ENCODE measurements around the gene ICA1L.
A peak's percentile ranks its signal among the peaks of the same experiment; 100 is the strongest.
"Not testable (repeated sequence)": the region's sequence is repeated elsewhere in the genome, so short reads cannot be mapped to it uniquely, and the experiment has no call there.

ICA1L gene

GRCh38 chr2:202909394-202910192 lies 38.0 kb upstream of the ICA1L start:
- peak overlapping the region; percentile 98 for H3K4me3 ChIP-seq (ENCODE audit: low read depth, low read length)
- DNase-seq (ENCODE audit: low read depth): no peak
- no peak for TF ChIP-seq CTCF (IDR thresholded peaks at IDR 0.05; ENCODE audit: insufficient read depth, low read depth, low read length, missing control alignments)

- no peak overlapping the region for H3K4me3 ChIP-seq (ENCODE audit: low read depth, low read length)
- TF ChIP-seq CTCF (IDR thresholded peaks at IDR 0.05; ENCODE audit: insufficient read depth, low read depth, low read length, missing control alignments): no peak
- no peak for DNase-seq (ENCODE audit: low read depth)
Measured at GRCh38 chr2:202908186-202908585, 36.6 kb upstream of the ICA1L start.

- H3K4me3 ChIP-seq (ENCODE audit: low read depth, low read length); DNase-seq (ENCODE audit: low read depth): not testable (repeated sequence)
Measured at GRCh38 chr2:202905507-202905906, 33.9 kb upstream of the ICA1L start.

- no peak for TF ChIP-seq CTCF (IDR thresholded peaks at IDR 0.05; ENCODE audit: insufficient read depth, low read depth, low read length, missing control alignments)
- no peak overlapping the region for H3K4me3 ChIP-seq (ENCODE audit: low read depth, low read length)
- no peak for DNase-seq (ENCODE audit: low read depth)
Measured at GRCh38 chr2:202885190-202885589, 13.6 kb upstream of the ICA1L start.

GRCh38 chr2:202883987-202884675 lies 12.6 kb upstream of the ICA1L start:
- DNase-seq (ENCODE audit: low read depth): no peak
- H3K4me3 ChIP-seq (ENCODE audit: low read depth, low read length): no peak overlapping the region
- no peak for TF ChIP-seq CTCF (IDR thresholded peaks at IDR 0.05; ENCODE audit: insufficient read depth, low read depth, low read length, missing control alignments)

- no peak overlapping the region for H3K4me3 ChIP-seq (ENCODE audit: low read depth, low read length)
- no peak for DNase-seq (ENCODE audit: low read depth)
- TF ChIP-seq CTCF (IDR thresholded peaks at IDR 0.05; ENCODE audit: insufficient read depth, low read depth, low read length, missing control alignments): no peak
Measured at GRCh38 chr2:202881570-202881969, 10.0 kb upstream of the ICA1L start.

GRCh38 chr2:202877699-202878098 lies 6.1 kb upstream of the ICA1L start:
- H3K4me3 ChIP-seq (ENCODE audit: low read depth, low read length): no peak overlapping the region
- no peak for TF ChIP-seq CTCF (IDR thresholded peaks at IDR 0.05; ENCODE audit: insufficient read depth, low read depth, low read length, missing control alignments)
- DNase-seq (ENCODE audit: low read depth): no peak

Data from GM12865 (cell line).